KG1 (cell line): ENCODE data around the gene ZNF132.
"Not testable (repeated sequence)": the region's sequence is repeated elsewhere in the genome, so short reads cannot be mapped to it uniquely, and the experiment has no call there.

Source experiments
- DNase-seq: peaks from one replicate; lab custom pipeline; 2025; lab: John Stamatoyannopoulos, UW

The ZNF132 gene

DNA sequence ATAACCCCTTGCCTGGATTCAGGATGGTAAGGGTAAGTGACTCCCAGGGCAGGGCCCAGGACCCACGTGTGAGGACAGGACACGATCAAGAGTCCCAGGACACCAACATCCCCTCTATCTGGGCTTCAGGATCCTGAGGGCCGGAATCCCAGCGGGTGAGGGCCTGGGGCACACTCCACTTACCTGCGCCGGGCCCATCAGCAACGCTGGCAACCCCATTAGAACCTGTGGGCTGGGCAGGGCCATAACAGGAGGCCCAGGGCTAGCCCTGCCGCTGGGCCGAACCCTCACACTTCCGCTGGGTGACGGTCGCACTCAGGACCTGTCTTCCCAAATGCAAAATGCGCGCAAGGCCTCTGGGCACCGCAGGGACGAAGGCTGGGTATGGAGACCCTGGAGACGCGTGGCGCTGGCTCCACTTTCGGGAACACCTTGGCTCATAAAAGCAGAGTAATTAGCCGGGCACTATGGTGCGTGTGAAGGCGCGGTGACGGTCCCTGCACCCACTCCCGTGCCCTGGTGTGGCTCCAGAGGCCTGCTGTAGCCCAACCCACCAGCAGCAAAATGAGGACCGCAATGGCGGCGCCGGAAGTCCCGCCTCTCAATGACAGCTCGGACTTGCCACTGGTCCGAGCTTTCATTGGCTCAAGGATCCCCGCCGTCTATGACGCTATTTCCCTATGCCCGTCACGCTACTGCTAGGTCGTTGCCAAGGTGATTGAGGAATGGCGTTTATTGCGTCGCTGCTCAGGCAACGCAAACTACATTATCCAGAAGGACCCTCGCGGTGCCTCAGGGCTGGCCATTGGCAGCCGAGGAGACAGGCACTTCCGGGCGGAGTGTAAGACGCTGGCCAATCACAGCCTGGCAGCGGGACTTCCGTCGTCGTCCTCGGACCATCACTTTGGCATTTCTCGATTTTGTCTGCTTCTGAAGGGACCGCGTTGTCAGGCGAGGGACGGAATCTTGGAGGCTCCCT, at the start of gene ZNF132:
Gene ZNF132, minus strand, starts transcription at position 578 of the 979 bp plus-strand sequence. Its CDS starts 332 bp downstream, at position 246.
- DNase-seq: peak; percentile 99

GRCh38 chr19:58484349-58484748, 44.4 kb upstream of the ZNF132 start:
- DNase-seq: not testable (repeated sequence)

DNA sequence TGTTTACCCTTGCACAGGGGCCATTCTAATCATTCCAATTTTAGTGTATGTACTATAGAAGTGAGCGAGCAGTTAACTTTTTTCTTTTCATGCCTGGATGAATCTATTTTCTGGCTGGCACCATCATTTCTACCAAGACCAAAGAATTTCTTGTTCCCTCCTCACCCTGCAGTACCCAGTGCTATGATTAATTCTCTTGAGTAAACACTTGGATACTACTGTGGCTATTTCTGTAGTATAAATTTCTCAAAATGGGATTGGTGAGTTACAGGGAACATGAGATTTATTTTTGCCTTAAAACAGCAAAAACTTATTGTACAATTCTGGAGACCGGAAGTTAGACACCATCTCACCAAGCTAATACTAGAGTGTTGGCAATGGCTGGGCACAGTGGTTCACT, 43.8 kb upstream of the ZNF132 start:
- no peak for DNase-seq

GRCh38 chr19:58482372-58482771, 42.4 kb upstream of the ZNF132 start:
- no peak for DNase-seq

DNA sequence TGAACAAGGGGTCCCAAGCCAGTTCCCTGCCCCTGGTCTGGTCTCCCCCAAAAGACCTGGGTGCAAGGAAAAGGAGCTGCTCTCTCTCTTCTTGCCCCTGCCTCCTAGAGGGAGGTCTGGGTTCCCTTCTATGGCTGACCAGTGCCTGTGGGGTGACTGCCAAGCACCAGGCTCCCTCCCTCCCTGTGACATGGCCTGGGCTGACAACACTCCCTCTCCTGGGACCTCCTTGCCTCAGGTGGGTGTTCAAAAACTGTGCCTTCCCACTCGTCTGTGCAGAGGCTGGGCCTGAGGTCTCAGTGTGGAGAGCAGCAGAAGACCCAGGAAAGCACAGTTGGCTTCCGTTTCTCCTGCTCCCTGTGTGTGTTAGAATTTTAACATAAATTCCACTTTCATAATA, 40.9 kb upstream of the ZNF132 start:
- no peak for DNase-seq

GRCh38 chr19:58480481-58480830, 40.5 kb upstream of the ZNF132 start:
- DNase-seq: no peak

DNA sequence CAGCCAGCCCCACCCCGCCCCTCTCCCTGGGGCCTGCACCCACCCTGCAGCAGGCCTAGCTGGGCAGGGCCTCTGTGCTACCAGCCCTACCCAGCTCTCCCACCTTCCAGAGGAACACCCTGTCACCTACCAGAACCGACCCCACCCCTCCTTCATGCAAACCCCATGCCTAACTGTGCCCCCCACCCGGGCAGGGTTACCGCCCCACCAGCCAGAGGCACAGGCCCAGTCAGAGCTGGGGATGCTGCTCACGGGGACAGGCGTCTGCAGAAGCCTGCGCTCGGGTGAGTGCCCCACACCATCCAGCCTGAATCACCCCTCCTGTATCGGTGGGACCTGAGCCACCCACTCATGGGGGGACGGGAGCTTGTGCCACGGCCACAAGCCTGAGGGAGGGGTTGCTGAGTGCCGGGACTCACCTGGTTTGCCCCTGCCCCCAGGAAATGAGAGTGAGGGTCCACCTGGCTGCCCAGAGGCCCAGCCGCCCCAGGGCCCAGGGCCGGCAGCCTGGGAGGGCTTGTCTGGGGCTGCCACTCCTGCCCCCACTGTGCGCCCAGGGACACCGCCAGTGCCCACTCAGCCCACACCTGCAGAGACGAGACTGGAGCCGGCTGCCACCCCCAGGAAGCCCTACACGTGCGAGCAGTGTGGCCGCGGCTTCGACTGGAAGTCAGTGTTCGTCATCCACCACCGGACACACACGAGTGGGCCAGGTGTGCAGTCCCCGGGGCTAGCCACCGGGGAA, 40.0 kb upstream of the ZNF132 start:
- DNase-seq: no peak

DNA sequence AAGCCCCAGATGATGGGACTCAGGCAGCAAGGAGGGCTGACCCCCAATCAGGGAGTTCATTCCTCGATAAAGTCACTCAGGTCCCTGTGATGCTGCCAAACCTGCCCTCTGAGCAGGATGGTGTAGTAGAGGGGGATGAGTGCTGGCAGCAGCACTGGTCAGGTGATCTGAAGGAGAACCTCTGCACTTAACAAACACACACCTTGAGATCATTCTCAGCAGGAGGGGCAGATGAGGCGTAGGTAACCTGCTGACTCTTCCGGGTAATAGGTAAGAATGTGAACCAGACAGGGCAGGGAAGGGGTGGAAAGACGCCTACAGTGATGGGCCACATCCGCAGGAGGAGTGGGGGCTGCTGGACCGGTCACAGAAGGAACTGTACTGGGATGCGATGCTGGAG, 39.4 kb upstream of the ZNF132 start:
- no peak for DNase-seq

DNA sequence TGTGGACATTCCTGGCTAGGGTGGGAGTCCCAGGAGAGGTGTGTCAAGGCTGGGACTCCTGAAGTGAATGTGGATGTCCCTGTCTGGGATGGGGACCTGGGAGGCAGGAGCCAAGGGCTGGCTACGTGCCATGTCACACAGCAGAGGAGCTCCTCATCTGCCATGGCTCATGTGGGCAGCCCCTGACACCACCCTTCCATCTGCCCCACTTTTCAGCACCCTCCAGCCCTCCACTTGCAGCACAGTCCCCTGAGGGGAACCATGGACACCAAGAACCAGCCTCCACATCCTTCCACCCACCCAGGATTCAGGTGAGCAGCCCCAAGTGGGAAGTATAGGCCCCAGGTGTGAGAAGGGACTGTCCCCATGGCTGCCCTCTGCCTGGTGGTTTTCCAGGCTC, 37.9 kb upstream of the ZNF132 start:
- DNase-seq: no peak

- DNase-seq: no peak
Observed at GRCh38 chr19:58477130-58477529, 37.2 kb upstream of the ZNF132 start.

- no peak for DNase-seq
Observed at GRCh38 chr19:58476498-58477015, 36.6 kb upstream of the ZNF132 start.

DNA sequence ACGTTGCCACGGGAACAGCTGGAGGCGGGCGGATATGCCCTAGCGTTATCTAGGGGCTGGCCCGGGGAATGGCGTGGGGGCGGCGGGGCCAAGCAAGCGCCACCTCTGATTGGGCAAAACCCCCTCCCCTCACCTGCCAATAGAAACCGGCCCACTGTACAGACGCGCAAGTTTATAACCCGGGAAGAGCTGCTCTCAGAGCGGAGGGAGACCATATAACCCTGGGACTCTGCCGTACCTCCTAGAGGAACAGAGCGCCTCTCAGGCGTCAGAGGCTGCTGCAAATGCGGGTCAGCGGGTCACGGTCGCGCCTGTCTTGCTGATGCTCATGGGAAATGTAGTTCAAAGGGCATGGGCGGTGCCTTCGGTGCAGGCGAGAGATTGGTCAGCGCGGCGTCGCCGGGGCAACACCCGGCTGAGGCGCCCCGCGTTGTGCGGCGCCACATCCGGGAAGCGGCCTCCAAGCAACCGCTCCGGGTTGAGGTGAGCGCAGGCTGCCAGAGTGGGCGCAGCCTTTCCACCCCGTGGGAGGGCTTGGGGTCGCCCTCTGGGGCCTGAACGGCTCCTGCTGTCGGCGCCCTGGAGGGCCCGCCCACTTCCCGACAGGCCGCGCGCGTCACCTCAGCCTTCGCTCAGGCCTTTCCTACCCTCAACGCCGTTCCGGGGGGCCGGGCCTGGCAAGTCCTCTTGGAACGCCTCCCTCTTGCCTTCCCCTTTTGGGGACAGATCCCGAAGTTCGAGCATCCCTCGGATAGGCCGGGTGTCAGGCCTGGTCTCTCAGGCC, 36.0 kb upstream of the ZNF132 start, which contains the start of gene ZNF446:
Gene ZNF446, plus strand, starts transcription at position 639 of the 784 bp plus-strand sequence. CDS start 867 bp downstream, outside the sequence.
- DNase-seq: peak; percentile 99

DNA sequence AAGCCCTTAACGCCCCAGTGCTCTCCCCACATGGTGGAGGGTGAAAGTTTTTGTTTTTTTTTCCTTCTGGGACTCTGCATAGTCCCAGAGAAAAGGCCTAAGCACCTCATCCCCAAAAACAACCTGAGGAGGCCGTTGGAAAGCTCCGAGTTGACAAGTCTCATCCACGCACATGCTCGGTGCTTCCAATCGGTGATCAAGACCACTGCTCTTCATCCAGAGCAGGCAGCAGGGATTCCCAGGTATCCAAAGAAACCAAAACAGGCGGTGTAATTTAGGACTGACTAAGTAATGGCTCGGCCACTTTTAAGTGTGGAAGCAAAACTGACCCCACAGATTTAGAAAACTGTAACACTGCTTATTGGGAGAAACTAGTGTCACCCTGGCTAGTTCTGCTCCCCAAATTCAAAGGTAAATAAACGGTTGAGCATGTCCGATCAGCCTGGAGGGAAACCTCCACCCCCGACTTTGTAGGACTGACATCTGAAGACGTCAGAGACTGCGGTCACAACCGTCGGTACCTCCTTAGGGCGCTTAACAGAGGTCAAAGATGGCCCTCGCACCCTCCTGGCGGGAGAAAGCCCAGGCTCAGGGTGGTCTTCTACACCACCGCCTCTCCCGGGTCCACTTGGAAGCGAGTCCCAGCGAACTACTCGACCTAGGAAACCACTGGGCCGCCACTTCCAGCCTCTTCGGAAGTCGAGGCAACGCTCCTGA, 35.2 kb upstream of the ZNF132 start:
- DNase-seq: no peak

- no peak for DNase-seq
Observed at GRCh38 chr19:58474291-58474996, 34.5 kb upstream of the ZNF132 start.

DNA sequence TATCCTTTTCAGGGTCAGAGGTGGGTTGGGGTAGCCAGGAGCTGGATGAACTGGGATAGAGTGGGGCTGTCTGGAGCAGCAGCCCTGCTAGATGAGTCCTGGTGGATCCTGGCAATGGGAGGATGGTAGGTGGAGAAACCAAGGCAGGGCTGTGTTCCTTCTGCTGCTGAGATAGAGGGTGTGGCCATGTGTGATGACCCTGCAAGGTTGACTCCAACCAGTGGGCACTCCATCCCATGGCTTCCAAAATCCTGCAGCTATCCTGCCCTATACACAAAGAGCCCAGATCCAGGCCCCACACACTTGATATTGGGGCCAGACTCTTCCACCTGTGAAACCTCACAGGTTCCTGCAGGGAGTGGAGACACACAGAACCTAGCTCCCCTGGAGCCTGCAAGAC, 33.8 kb upstream of the ZNF132 start:
- DNase-seq: no peak

GRCh38 chr19:58471736-58472135, 31.8 kb upstream of the ZNF132 start:
- DNase-seq: no peak

GRCh38 chr19:58470837-58471543, 31.0 kb upstream of the ZNF132 start:
- DNase-seq: not testable (repeated sequence)

GRCh38 chr19:58469241-58470013, 29.5 kb upstream of the ZNF132 start:
- DNase-seq: no peak

DNA sequence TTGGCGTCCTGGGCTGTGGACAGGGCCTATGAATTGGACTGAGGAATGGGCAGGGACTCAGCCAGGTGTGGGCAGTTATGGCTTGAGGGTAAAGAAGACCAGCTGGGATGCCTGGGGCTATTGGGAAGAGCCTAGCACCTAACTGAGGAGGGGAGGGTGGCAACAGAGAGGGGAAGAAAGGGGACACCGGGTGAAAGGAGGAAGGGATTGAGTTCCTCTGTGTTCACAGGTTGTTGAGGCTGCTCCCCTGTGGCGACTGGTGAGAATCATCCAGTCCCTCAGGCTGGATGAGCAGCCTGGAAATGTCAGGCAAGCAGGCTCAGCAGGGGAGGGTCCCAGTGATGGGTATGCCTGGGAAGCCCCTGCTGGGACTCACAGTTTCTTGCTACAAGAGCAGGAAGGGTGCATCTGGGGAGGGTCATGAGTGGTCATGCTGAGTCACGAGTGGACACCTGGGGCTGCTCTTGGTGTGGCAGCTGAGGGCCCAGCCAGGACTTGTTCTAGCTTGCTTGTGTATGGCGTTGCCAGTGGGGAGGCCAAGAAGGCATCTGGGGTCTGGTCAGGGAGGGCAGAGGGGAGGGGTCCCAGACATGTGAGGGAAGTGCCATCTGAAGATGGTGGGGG, 28.4 kb upstream of the ZNF132 start:
- DNase-seq: no peak
